Activated CD8-positive, alpha-beta memory T cell treated with anti-CD3 and anti-CD28 coated beads for 4 hours (primary cell): ENCODE data around the gene RAB13.

Source experiments
- DNase-seq, 2 donors: peaks; one replicate each; pipeline ENCODE4 v3.0.0-alpha.2; 2020; ENCODE audit warnings: low read depth in 2 of 2

Gene RAB13

DNA sequence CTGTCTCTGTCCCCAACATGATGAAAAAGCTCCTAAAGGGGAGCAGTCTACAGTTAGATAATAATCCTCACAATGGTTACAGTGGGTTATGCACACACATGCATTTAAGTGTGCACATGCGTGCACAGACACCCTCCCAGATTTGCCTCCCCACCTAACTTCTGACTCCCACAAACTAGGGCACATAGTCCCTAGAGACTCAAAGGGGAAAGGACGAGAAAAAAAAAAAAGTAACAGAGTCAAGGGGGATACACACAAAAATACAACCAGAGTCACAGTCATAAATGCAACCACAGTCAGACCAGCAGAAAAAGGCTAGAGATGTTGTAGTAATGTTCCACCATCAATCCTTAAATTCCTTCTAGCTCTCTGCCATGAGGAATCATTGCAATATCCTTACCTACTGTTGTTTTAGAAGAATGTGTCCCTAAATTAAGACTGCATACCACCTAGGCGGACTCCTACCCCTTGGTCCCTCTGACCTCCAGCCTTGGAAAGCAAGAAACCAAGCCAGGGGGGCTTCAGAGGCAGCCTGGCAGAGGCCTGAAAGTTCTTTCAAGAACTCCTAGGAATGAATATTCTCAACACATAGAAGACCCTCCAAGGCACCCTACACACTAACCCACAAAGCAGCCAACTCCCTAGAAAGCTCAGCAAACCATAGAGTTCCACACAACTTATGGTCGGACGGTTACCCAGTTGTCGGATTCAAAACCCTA lies 29.0 kb downstream of the RAB13 start:
- DNase-seq = no peak

DNA sequence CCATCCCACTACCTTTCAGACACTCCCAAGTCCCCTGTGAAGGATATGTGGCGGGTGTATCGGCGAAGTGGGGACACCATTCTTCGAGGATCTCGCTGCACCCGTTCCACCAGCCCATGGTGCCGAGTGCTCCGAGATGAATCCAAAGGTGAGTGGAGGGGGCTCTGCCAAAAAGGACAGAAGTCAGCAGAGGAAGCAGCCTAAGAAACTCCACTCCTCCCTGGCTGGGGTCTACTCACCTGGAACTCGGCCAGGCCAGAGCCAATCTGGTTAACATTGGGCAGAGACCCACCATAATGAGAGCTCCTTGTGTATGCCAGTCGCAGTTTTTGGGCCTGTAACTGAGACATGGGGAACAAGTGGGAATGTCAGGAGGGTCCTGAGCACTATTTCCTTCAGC lies 31.3 kb downstream of the RAB13 start:
- no peak for DNase-seq

DNA sequence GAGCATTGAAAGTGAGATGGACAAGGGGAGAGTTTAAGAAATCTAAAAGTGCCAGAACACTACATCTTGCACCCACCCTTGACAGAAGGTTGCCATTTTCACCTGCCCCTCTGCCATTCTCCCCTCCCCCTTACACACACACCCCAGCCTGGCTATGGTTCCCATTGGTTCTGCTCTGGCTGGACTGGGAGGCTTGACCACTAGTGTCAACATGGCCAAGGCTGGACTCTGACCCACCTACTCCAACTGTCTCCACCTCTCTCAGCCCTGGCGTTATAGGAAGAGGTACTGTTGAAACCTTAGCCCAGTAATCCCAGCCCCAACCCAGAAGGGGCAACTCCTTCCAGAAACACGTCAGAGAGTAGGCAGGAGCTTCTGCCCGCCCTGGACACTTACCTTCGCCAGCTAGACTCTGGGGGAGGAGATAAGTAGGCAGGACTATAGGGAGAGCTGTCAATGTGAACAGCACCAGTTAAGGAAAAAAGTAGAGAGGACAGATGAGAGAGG lies 32.2 kb downstream of the RAB13 start:
- DNase-seq = no peak

DNA sequence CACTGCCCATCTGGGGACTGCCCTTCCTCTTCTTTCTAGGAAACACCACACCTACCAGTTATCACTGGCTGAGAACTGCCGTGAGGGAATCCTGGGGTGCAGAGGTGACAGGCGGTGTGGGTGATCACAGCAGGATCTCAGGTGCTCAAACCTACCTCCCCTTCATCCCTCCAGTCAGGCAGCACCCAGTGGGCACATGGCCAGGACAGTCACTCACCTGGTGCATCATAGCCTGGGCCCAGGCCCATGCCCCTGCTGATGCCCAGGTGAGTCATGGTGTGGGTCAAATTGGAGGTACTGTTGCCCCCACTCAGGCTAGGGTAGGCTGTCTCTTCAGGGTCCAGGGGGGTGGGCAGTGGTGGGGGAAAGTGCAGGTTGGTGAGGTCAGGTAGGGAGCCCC lies 34.3 kb downstream of the RAB13 start:
- no peak for DNase-seq

DNA sequence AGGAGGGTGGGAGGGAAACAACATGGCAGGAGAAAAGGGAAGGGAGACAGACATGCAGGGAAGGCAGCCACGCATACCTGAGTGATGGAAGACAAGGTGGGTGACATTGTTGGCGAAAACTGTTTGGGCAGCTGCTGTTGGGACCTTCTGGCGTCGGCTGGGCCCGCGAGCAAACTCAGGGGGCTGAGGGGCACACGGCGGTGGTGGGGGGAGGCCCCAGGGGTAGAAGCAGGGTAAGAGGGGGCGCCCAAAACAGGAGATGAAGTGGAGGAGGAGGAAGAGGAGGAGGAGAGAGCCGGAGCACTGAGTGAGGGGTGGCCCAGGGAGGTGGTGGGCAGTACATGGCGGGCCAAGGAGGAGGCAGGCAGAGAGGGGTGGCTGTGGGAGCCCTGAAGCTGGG lies 35.0 kb downstream of the RAB13 start:
- no peak for DNase-seq

DNA sequence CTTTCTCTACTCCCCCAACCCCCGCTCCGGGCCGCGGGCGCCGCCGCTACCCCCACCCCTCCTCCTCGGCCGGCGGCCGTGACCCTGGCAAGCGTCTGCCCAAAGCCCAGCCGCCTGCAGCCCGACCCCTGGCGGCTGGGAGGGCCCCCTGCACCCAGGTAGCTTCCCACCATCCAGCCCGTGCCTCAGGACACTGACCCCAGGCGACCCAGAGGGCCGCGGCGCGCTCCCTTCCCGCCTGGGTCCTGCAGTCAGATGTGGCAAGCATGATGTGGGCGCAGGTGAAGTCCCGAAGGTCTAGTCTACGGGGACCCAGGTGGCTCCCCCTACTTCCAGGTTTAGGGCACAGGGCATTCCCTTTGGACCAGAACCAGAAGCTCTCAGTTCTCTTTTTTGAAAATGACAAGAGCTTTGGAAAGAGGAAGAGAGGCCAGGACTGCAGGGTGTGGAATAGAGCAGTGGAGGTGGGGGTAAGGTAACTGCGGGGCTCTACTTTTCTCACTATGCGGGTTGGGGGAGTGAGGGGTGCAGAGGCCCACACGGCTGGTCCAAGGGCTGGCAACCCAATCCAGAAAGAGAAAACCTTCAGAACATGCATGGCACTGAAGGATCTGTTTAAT lies 39.4 kb downstream of the RAB13 start, which contains the start of gene DENND4B:
TSS of gene DENND4B (minus strand) at position 97 of the 620 bp plus-strand sequence. CDS start 2,344 bp downstream, outside the sequence.
- peak; percentile 56 to 58 for DNase-seq

DNA sequence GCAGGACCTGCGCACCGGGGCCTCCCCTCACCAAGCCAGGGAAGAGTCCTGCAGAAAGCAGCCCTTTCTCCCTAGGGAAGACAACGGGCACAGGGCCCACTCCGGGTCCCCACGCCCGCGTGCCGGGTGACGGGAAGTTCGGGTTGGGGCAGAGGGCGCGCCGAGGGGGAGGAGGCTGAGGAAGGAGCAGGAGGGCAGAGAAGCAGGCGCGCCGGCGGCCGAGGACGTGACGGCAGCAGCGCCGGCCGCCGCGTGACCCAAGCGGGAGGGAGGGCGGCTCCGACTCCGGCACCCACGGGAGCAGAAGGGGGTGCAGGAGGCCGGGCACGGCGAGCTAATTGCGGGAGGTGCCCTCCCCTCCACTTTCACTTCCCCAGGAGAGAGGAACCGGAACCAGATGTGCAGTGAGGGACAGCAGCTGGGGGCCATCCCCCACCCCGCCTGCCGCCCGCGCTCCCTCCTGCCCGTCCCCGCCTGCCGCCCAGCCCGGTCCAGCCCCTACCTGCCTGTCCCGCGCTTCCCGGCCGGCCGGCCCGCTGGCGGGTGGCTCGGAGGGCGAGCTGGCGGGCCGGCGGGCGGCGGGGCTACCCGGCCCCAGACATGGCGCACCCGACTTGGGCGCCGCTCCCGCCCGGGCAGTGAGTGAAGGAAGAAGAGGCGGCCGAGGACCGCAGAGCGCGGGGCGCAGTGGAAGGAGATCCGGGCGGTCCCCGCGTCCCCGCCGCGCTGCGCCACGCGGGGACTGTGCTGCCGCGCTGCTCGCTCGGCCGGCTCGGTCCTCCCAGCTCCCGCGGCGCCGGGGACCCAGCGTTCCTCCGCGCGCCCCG lies 40.1 kb downstream of the RAB13 start:
- DNase-seq = peak; percentile 46 to 52

DNA sequence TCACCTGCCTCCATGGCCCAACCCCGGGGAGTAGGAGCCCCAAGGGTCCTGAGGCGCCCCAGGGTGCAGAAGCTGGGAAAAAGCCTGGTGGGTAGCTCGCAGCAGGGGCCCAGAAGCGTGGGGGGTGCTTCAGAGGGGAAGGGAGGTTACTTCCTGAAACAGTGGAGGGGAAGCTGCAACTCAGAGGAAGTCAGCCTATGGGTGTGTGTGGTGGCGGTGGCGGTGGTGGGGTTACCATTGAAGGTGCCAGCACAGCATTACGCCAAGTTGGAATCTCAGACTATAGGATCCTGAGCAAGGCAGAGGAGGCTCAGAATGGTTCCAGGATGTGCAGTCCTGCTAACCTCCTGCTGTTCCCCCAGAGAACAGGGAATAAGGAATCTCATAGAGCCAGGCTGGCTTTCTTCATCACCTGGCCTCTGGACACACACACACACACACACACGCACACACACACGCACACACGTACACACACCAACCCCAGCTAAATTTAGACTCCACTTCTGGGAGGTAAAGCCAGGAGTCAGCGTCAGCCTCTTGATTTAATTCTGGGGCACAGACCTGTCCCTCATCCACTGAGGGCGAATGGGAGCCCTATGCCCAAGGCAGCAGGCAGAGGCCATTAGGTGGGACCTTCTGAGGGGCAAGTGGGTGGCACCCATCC lies 40.9 kb downstream of the RAB13 start:
- DNase-seq = peak; percentile 62 to 71

DNA sequence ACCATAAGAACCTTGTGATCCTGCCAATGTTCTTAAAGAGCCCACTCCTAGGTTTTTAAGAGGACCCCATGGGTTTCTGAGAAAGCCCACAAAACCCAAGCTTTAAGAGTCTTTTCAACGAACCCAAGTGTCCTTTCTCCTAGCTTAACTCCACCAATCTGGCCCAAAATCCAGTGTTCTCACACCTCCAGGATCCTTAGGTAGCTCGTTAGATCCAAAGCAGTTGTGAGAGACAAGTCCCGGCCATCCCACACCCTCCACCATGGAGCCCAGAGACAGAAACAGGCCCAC lies 41.4 kb downstream of the RAB13 start:
- no peak for DNase-seq

DNA sequence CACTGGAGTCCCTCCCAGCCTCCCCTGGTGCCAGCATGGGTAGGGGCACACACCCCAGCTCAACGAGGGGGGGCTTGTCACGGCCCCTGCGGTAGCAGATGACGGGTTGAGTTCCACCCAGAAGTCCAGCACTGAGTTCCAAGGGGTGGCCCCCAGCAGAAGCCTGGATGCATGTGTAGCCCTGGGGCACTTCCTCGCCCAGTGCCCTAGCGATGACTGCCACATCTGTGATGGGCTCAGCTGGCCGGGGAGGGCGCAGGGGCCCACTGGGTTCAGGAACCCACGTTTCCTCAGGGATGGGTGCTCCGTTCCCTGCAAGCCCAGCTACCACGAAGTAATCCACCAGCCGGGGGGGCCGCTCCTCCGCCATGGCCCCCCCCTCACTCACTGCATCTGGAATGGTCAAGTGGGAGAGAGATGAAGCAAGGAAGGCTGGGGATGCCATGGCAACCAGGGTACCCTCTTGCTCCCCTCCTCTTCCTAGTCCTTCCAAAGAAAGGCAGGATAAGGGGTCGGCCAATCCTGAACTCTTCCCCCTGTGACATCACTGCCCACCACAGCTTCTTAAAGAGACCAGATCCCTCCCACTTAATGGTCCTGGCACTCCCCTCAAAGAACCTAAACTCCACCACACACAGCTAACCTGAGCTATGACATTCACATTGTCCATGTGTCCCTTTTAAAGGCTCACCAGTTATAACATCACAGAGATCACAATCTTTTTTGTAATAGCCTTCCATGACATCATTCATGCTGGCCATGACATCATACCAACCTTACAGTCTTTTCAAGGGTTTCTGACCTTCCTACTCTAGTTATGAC lies 41.9 kb downstream of the RAB13 start:
- no peak for DNase-seq

DNA sequence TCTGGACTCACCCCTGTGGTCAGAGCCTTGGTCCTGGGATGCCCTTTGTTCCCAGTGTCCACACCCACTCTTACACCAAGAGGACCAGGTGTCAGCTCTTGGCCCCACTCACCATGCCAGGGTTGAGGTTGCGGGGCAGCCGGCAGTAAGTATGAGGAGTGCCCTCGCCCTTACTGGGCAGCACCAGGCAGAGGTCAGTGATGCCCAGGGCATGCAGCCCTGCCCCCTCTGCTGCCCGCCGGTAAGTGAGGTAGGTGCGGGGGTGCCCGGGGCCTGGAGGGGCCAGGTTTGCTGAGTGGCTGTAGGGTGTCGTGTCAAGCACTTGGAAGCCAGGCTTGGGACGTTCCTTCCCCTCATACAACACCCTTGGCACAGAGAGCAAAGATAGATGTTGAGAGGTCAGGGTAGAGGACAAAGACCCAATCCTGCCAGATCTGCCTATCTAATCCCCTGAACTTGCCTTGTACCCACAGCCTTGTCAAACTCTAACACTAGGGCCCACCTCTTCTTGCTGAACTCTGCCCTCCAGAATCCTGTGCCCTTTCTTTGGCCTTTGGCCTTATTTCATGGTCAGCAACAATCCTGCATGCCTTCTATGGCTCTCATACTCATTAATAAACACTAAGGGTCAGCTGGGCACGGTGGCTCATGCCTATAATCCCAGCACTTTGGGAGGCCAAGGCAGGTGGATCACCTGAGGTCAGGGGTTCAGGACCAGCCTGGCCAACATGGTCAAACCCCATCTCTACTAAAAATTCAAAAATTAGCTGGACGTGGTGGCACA lies 43.2 kb downstream of the RAB13 start:
- no peak for DNase-seq

DNA sequence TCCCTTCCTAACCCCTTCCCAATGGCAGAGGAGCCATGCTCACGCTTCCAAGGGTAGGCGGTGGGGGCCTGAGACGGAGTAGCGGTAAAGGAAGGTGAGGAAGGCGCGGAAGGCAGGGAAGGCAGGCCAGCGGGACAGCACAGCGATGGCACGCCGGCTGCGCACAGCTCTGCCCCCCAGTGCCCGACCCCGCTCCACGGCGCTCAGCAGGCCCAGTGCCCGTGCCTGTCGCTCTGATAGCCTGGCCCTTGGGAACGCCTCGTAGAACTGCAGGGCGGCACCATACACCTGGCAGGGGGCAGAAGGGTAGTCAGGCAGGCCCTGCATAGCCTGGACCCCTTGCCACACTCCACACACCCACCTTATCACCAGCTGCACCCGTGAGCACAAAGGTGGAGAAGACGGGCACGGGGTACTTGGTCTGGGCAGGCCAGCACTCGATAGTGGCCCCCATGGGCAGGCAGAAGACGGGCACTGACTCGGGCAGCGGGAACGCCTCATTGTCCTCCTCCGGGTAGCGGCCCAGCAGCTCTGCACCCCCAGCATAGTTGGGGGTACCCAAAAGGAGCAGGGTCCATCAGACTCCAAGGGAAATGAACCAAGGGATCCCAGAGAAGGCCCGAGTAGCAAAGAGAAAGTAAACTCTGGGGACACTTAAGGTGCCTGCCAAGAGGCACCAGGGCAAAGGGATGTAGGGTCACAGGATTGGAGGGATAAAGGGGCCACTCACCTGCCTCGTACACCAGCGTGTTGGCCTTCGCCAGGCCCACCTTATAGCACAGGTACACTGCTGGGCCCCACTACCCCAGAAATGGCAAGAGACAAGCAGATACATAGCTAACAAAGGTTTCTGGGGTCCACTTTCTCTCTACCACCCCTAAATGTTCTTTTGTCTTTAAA lies 44.1 kb downstream of the RAB13 start:
- DNase-seq = no peak

DNA sequence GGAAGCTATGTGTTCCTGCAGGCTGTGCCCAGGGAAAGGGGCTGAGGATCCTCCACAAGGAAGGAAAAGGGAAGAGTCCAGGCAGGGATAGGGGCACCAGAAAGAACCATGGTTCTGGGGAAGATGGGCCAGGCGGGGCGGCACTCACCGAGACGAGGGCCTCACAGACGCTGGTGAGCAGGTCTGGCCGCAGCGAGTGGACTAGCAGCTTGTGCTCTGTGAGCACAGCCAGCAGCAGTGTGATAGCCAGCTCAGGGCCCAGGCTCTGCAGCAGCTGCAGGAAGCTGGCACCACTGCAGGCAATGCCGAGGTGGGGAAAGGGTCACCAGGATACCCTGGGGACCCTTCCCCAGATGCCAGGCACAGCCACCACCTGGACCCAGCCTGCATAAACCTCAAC lies 45.4 kb downstream of the RAB13 start:
- DNase-seq = no peak

DNA sequence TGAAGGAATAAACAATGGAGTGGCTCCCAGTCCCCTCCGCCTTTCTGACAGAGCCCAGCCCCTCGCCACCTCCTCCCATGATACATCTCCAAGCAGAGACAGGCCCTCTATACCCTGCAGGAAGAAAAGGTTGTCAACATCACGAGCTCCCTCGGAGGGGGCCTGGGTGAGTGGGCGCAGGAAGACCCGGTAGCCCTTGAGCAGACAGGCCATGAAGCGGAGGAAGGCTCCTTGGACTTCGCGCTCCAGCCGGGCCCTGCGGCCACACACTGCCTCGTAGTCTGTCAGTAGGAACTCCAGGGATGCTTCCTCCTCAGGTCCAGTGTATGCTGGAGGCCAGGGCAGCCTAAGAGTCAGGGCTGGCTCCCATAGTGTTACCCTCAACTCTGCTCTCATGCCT lies 46.7 kb downstream of the RAB13 start:
- no peak for DNase-seq

DNA sequence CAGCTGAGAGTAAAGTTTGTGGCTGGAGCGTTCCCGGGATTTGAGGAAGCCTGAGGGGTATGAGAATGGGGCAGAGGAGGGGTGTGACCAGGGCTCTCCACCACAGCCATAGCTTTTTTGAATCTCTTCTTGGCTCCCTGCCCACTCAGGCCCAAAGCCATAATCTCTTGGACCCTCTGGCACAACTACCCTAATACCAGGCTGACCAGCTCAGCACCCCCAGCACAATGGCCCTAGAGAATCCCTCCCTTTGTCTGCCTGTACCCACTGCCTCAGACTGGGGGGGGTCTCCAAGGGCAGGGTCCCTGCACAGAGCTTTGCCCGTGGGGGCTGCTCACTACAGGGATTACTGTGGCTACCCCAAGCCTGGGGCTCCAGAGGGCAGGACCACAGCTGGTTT lies 47.1 kb downstream of the RAB13 start:
- no peak for DNase-seq

DNA sequence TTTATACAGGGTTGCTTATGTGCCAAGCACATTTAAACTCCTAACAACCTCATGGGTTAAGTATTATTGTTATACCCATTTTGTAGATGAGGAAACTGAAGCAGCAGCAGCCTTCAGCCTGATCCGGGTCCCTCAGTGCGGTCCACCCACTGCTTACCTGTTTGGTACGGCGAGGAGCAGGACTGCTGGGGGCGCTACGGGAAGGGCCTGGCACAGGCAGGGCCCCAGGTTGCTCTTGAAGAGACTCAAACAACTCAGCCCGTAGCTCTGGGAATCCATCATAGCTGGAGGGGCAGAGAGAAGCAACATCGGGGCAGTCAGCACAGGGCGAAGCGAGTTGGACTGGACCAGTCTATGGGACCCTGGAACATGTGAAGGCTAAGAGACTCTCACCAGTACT lies 48.8 kb downstream of the RAB13 start:
- DNase-seq = no peak

DNA sequence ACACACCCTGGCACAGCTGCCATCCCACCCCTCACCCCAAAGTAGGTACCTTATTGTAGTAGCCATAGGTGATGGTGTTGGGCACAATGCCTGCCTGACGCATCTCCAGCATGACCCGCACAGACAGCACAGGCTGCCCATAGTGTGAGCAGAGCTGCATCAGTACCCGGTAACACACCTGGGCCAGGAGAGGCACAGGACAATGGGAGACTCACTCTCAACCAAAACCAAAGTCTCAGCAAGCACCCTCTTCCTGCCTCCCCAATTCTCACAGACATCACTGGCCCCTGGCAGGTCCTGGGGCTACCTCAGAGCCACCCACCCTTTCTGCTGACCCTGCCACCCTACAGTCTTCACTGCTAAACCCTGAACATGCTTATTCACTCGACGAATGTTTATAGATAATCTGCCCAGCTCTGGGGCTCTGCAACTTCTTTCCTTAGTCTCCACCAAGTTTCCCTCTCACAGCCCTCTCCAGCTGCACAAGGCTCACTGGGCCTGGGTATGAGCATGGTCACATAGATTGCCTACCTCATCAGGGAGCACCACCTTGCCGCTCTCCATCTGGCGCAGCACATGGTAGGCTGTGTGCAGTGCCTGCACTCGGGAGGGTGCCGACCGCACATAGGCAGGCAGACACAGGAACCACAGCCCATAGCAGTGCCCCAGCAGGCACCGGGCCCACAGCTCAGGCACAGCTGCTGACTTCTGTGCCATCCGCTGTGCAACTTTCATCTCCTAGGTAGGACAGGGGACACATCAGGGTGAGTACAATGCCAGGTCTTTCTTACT lies 49.9 kb downstream of the RAB13 start:
- no peak for DNase-seq

DNA sequence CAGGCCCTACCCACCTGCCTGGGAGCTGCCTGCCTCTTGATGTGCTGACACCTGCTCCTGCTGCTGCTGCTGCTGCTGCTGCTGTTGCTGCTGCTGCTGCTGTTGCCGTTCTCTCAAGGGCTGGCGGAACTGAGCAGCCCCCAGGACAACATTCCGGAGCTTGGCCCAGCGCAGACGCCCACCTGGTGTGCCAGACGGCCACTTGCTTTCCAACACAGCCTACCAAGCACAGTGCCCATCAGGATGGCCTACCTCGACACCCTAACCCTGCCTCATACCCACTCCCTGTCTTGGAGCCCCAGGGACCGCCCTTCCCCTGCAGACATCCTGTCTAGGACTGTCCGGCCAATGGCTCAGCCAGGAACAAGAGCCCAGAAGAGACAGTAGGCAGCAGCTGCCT lies 51.4 kb downstream of the RAB13 start:
- DNase-seq = no peak

DNA sequence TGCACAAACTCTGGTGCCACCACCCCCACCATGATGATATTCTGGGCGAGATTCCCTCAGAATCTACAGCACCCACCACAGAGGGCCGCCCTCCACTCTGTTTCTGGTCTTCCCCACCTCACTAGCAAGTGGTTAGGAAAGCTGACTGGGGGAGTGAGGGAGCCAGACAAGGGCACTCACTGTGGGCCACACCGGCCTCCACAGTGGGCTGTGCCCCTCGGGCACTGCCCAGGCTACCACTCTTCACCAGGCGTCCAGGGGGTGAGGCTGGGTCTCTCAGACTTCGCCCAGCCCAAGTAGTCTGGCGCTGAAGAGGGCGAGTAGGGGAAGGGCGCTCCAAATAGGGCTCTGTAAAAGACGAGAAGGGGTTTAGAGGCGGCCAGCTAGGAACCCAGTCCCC lies 52.2 kb downstream of the RAB13 start:
- no peak for DNase-seq
